DND-41 (cell line): ENCODE results near the gene ABHD17C.

Source experiments
- CTCF ChIP-seq: IDR thresholded peaks from 2 replicates; pipeline ENCODE4 v1.5.1; 2012; ENCODE audit warnings: borderline replicate concordance, low read length, moderate library complexity, mild to moderate bottlenecking; ENCODE audit not compliant: poor library complexity, severe bottlenecking; ENCODE audit errors: extremely low read depth
- EZH2 ChIP-seq: IDR thresholded peaks from 3 replicates; pipeline ENCODE4 v1.6.1; 2012; ENCODE audit warnings: borderline replicate concordance, low read depth, mild to moderate bottlenecking, moderate library complexity, low read length, inconsistent platforms; ENCODE audit not compliant: severe bottlenecking

- TF ChIP-seq CTCF (no peak), EZH2 (no peak)
Measured at GRCh38 chr15:80785811-80786354, 90.8 kb downstream of the ABHD17C start.
